Measurements from ENCODE around the gene CNTF.

DNA sequence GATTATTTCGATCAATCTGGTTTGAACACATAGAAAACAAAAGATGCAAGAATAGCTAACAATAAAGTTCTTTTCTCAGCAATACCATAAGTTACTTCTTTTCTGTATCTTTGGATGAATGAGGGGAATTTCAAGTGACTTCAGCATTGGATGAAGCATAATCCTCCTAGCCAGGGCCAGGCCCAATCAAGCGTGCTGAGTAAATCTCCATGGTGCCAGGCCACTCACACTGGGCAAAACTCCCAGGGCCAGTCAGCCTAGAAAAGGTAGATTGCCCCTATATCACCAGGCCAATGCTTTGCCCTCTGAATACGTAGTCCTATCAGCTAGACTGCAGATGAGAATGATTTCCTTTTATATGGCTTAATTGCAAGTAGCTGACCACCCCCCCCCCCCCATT lies 6.0 kb downstream of the CNTF start:
- TF ChIP-seq, protein P1, sequence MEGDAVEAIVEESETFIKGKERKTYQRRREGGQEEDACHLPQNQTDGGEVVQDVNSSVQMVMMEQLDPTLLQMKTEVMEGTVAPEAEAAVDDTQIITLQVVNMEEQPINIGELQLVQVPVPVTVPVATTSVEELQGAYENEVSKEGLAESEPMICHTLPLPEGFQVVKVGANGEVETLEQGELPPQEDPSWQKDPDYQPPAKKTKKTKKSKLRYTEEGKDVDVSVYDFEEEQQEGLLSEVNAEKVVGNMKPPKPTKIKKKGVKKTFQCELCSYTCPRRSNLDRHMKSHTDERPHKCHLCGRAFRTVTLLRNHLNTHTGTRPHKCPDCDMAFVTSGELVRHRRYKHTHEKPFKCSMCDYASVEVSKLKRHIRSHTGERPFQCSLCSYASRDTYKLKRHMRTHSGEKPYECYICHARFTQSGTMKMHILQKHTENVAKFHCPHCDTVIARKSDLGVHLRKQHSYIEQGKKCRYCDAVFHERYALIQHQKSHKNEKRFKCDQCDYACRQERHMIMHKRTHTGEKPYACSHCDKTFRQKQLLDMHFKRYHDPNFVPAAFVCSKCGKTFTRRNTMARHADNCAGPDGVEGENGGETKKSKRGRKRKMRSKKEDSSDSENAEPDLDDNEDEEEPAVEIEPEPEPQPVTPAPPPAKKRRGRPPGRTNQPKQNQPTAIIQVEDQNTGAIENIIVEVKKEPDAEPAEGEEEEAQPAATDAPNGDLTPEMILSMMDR (IDR thresholded peaks at IDR 0.05; ENCODE audit: low read length) = no peak
- TF ChIP-seq EZH2 (IDR thresholded peaks at IDR 0.05; ENCODE audit: borderline replicate concordance, low read length) = no peak
